ENCODE data around the gene ADGRB2. TPM values are rescaled to one million over a fixed set of nuclear protein-coding genes. Genes with fewer than 3 reads are reported as not detected.
"Not testable (repeated sequence)": the region's sequence is repeated elsewhere in the genome, so short reads cannot be mapped to it uniquely, and the experiment has no call there.

The ADGRB2 gene
- total RNA-seq, 1 donor from 2014 or later, result 0.24 TPM

- no peak for ATAC-seq
Measured at GRCh38 chr1:31725777-31726535, 38.2 kb downstream of the ADGRB2 start.

- ATAC-seq, result no peak
Measured at GRCh38 chr1:31725134-31725533, 39.0 kb downstream of the ADGRB2 start.

- ATAC-seq, result peak; percentile 61
Measured at GRCh38 chr1:31723828-31724359, 40.2 kb downstream of the ADGRB2 start.

GRCh38 chr1:31718327-31718897 lies 45.7 kb downstream of the ADGRB2 start:
- peak; percentile 19 for ATAC-seq

- ATAC-seq, result peak; percentile 6
Measured at GRCh38 chr1:31717341-31717740, 46.8 kb downstream of the ADGRB2 start.

- no peak for ATAC-seq
Measured at GRCh38 chr1:31715873-31716220, 48.3 kb downstream of the ADGRB2 start.

- ATAC-seq, result peak; percentile 62
Measured at GRCh38 chr1:31715087-31715872, 48.9 kb downstream of the ADGRB2 start.

GRCh38 chr1:31714442-31715086 lies 49.6 kb downstream of the ADGRB2 start:
- ATAC-seq, result peak; percentile 34

- peak; percentile 43 for ATAC-seq
Measured at GRCh38 chr1:31712630-31713029, 51.5 kb downstream of the ADGRB2 start.

GRCh38 chr1:31712068-31712467 lies 52.1 kb downstream of the ADGRB2 start:
- no peak for ATAC-seq

GRCh38 chr1:31708324-31708723 lies 55.8 kb downstream of the ADGRB2 start:
- ATAC-seq, result no peak

GRCh38 chr1:31707711-31708110 lies 56.4 kb downstream of the ADGRB2 start:
- ATAC-seq, result no peak

GRCh38 chr1:31707059-31707600 lies 57.0 kb downstream of the ADGRB2 start:
- ATAC-seq, result not testable (repeated sequence)

GRCh38 chr1:31706384-31707058 lies 57.6 kb downstream of the ADGRB2 start:
- no peak for ATAC-seq

GRCh38 chr1:31705080-31705866 lies 58.9 kb downstream of the ADGRB2 start:
- peak; percentile 40 for ATAC-seq

GRCh38 chr1:31704271-31705079 lies 59.7 kb downstream of the ADGRB2 start:
- no peak for ATAC-seq

GRCh38 chr1:31703431-31704270 lies 60.5 kb downstream of the ADGRB2 start, which contains the start of gene COL16A1:
TSS of gene COL16A1 (minus strand) at chr1:31704017. CDS start at chr1:31702193, 1,824 bp downstream.
- ATAC-seq, result peak; percentile 54

- no peak for ATAC-seq
Measured at GRCh38 chr1:31702836-31703404, 61.2 kb downstream of the ADGRB2 start.

Data from esophagus mucosa (tissue), 1 donor.